ENCODE data around the gene TEX101.

GRCh38 chr19:43409415-43409814, 5.3 kb upstream of the TEX101 start:
- TF ChIP-seq, protein P1, sequence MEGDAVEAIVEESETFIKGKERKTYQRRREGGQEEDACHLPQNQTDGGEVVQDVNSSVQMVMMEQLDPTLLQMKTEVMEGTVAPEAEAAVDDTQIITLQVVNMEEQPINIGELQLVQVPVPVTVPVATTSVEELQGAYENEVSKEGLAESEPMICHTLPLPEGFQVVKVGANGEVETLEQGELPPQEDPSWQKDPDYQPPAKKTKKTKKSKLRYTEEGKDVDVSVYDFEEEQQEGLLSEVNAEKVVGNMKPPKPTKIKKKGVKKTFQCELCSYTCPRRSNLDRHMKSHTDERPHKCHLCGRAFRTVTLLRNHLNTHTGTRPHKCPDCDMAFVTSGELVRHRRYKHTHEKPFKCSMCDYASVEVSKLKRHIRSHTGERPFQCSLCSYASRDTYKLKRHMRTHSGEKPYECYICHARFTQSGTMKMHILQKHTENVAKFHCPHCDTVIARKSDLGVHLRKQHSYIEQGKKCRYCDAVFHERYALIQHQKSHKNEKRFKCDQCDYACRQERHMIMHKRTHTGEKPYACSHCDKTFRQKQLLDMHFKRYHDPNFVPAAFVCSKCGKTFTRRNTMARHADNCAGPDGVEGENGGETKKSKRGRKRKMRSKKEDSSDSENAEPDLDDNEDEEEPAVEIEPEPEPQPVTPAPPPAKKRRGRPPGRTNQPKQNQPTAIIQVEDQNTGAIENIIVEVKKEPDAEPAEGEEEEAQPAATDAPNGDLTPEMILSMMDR (conservative IDR thresholded peaks at IDR 0.05 in 1 of 2, IDR thresholded peaks at IDR 0.05 in 1 of 2; ENCODE audit: low read depth in 1 of 2, low read length in 2 of 2) = no peak
- no peak for TF ChIP-seq EZH2 (IDR thresholded peaks at IDR 0.05; ENCODE audit: low read length, missing control alignments)
